OCI-LY1 (cell line): Measurements from ENCODE around the gene GALNT10.

Source experiments
- H2AFZ ChIP-seq: fragments of 200-600 bp; sonication (generic), shearing (Covaris generic); 2 replicates; pipeline ENCODE4 v1.6.0; 2014; ENCODE audit warnings: antibody characterized with exemption, mild to moderate bottlenecking, low read length
- H3F3A ChIP-seq: fragments of 200-600 bp; sonication (generic), shearing (Covaris generic); 2 replicates; pipeline ENCODE4 v1.6.0; 2014; ENCODE audit warnings: mild to moderate bottlenecking, antibody characterized with exemption, low read length, moderate library complexity; ENCODE audit not compliant: insufficient read depth
- H3K27ac ChIP-seq: fragments of 200-600 bp; sonication (generic); 2 replicates; pipeline ENCODE4 v1.5.1; 2014; ENCODE audit warnings: low read length, mixed run types, mild to moderate bottlenecking, low read depth; ENCODE audit not compliant: poor library complexity, severe bottlenecking
- H3K27me3 ChIP-seq: fragments of 200-600 bp; sonication (generic); 2 replicates; pipeline ENCODE4 v1.6.0; 2014; ENCODE audit warnings: antibody characterized with exemption, mild to moderate bottlenecking, low read length, moderate library complexity; ENCODE audit not compliant: insufficient read depth
- H3K36me3 ChIP-seq: fragments of 200-600 bp; sonication (generic); 2 replicates; pipeline ENCODE4 v1.6.1; 2014; ENCODE audit warnings: mild to moderate bottlenecking, antibody characterized with exemption, low read length, moderate library complexity, mixed read lengths; ENCODE audit not compliant: insufficient read depth
- H3K4me1 ChIP-seq: fragments of 200-600 bp; sonication (generic); 2 replicates; pipeline ENCODE4 v1.5.1; 2014; ENCODE audit warnings: mild to moderate bottlenecking, low read length, moderate library complexity; ENCODE audit not compliant: insufficient read depth, severe bottlenecking
- H3K4me2 ChIP-seq: fragments of 200-600 bp; sonication (generic), shearing (Covaris generic); 2 replicates; pipeline ENCODE4 v1.6.1; 2014; ENCODE audit warnings: low read length
- H3K4me3 ChIP-seq: fragments of 200-600 bp; sonication (generic); 2 replicates; pipeline ENCODE4 v1.5.1; 2014; ENCODE audit warnings: low read length, low read depth, mild to moderate bottlenecking, mixed read lengths; ENCODE audit not compliant: poor library complexity, severe bottlenecking
- H3K79me2 ChIP-seq: fragments of 200-600 bp; shearing (Covaris generic); 2 replicates; pipeline ENCODE4 v1.6.1; 2016; ENCODE audit warnings: mixed run types, low read length, mixed read lengths; ENCODE audit not compliant: insufficient read depth
- H3K9ac ChIP-seq: fragments of 200-600 bp; sonication (generic), shearing (Covaris generic); 2 replicates; pipeline ENCODE4 v1.6.1; 2014; ENCODE audit warnings: mild to moderate bottlenecking, low read length, mixed read lengths
- H3K9me2 ChIP-seq: fragments of 200-600 bp; sonication (generic), shearing (Covaris generic); 2 replicates; pipeline ENCODE4 v1.6.1; 2014; ENCODE audit warnings: low read depth, mild to moderate bottlenecking, low read length, mixed read lengths
- H3K9me3 ChIP-seq: fragments of 200-600 bp; shearing (Covaris generic); 2 replicates; pipeline ENCODE4 v1.6.1; 2014; ENCODE audit warnings: low read length, mixed read lengths
- H4K20me1 ChIP-seq: fragments of 200-600 bp; sonication (generic), shearing (Covaris generic); 2 replicates; pipeline ENCODE4 v1.6.0; 2016; ENCODE audit warnings: mild to moderate bottlenecking, low read length; ENCODE audit not compliant: insufficient read depth
- CTCF ChIP-seq: fragments of 200-600 bp; sonication (generic), shearing (Covaris generic); IDR thresholded peaks from 2 replicates; pipeline ENCODE4 v1.5.1; 2017; ENCODE audit warnings: mild to moderate bottlenecking, antibody characterized with exemption, low read length, moderate library complexity, mixed read lengths
- EZH2 ChIP-seq: fragments of 200-600 bp; sonication (generic), shearing (Covaris generic); IDR thresholded peaks from 2 replicates; pipeline ENCODE4 v1.8.0; 2017; ENCODE audit warnings: borderline replicate concordance, mixed run types, mild to moderate bottlenecking, antibody characterized with exemption, low read length, moderate library complexity, mixed read lengths

GALNT10 gene

GRCh38 chr5:154325566-154325965 lies 135.0 kb downstream of the GALNT10 start:
- no peaks in the 10 kb centered on the region for H3F3A ChIP-seq
- H3K9me2 ChIP-seq = no peaks in the 10 kb centered on the region
- H3K4me2 ChIP-seq = no peak overlapping the region
- no peak overlapping the region for H3K9ac ChIP-seq
- H3K79me2 ChIP-seq = no peaks in the 10 kb centered on the region
- no peak overlapping the region for H3K4me3 ChIP-seq
- H4K20me1 ChIP-seq = no peaks in the 10 kb centered on the region
- H3K27ac ChIP-seq = no peak overlapping the region
- no peaks in the 10 kb centered on the region for H3K9me3 ChIP-seq
- TF ChIP-seq EZH2 = no peak
- no peak for TF ChIP-seq CTCF
- H3K36me3 ChIP-seq = no peaks in the 10 kb centered on the region
- H3K4me1 ChIP-seq = no peaks in the 10 kb centered on the region
- no peak overlapping the region for H2AFZ ChIP-seq
- H3K27me3 ChIP-seq = no peaks in the 10 kb centered on the region

- Histone ChIP-seq H3K9me2 (no peaks in the 10 kb centered on the region), H3K4me2 (no peak overlapping the region), H3K27ac (no peak overlapping the region), H3K79me2 (no peaks in the 10 kb centered on the region), H3K4me1 (no peaks in the 10 kb centered on the region), H4K20me1 (no peaks in the 10 kb centered on the region), H3K36me3 (no peaks in the 10 kb centered on the region), H2AFZ (no peak overlapping the region), H3K27me3 (no peaks in the 10 kb centered on the region), H3K9ac (no peak overlapping the region), H3F3A (no peaks in the 10 kb centered on the region), H3K9me3 (no peaks in the 10 kb centered on the region), H3K4me3 (no peak overlapping the region)
- no peak for TF ChIP-seq CTCF
- no peak for TF ChIP-seq EZH2
Measured at GRCh38 chr5:154329062-154329461, 138.5 kb downstream of the GALNT10 start.

GRCh38 chr5:154329519-154330040 lies 139.0 kb downstream of the GALNT10 start:
- no peaks in the 10 kb centered on the region for H3F3A ChIP-seq
- no peak overlapping the region for H3K27ac ChIP-seq
- H3K4me2 ChIP-seq = no peak overlapping the region
- no peaks in the 10 kb centered on the region for H3K27me3 ChIP-seq
- TF ChIP-seq CTCF (no peak), EZH2 (no peak)
- H3K9me3 ChIP-seq = no peaks in the 10 kb centered on the region
- no peaks in the 10 kb centered on the region for H3K79me2 ChIP-seq
- H3K9ac ChIP-seq = no peak overlapping the region
- H2AFZ ChIP-seq = no peak overlapping the region
- H4K20me1 ChIP-seq = no peaks in the 10 kb centered on the region
- no peak overlapping the region for H3K4me3 ChIP-seq
- H3K9me2 ChIP-seq = no peaks in the 10 kb centered on the region
- H3K4me1 ChIP-seq = no peaks in the 10 kb centered on the region
- no peaks in the 10 kb centered on the region for H3K36me3 ChIP-seq
